Measurements from ENCODE around the gene KCMF1.

The KCMF1 gene

DNA sequence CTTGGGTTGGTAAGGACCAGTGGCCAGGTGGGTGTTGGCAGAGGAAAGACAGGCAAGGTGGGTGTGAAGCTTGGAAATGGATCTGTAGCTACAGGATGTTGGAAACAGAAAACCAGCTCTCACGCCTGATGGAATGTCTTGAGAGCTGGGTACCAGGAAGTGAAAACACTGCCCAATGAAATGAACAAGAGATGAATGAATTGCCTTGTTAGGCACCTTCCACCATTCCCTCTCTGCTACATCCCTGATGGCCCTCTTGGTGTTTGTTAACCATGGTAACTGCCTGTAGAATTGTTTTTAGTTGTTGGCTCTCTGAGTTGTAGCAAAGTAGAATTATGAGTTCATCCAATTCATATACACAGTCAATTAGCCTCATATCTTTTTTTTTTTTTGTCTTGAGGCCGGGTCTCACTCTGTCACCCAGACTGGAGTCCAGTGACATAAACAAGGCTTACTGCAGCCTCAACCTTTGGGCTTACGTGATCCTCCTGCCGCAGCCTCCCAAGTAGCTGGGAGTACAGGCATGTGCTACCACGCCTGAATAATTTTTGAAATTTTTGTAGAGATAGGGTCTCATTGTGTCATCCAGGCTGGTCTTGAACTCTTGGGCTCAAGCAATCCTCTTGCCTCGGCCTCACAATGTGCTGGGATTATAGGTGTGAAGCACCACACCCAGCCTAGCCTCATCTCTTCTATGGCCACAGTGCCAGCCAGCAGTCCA, 9.5 kb downstream of the KCMF1 start:
- DNase-seq (ENCODE audit: low read depth): no peak

DNA sequence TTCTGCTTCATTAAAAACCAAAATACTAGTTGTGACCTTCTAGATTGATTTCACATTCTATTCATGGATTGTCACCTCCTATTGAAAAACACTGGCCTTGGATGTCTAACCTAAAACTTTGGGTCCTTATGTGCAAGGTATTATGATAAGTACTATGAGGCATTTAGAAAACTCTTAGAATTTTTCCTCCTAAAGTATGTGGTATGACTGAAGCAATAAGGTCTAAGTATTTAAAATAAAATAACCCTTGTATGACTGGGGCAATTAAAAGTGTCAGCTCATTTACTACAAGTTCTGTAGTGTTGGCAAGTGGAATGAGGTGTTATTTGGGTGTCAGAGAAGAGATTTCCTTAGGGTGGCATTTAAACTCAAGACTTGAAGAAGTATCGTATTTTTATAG, 15.1 kb downstream of the KCMF1 start:
- no peak for DNase-seq (ENCODE audit: low read depth)

DNA sequence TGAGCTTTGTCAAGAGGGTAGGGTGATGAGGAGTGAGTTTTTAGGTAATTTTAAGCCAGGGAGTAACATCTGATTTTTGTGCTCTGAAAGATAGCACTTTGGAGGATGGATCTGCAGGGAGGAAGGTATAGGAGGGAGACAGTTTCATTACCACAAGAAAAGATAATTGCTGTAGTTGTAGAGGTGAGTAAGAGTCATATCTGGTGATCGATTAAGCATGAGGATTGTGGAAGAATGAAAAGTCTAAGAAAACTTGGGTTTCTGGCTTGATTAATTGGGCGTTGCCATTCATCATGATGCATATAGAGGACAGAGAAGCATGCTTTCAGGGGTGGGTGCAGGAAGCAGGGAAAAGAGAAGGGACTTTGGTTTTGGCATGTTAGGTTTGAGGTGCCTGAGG, 18.5 kb downstream of the KCMF1 start:
- DNase-seq (ENCODE audit: low read depth): no peak

DNA sequence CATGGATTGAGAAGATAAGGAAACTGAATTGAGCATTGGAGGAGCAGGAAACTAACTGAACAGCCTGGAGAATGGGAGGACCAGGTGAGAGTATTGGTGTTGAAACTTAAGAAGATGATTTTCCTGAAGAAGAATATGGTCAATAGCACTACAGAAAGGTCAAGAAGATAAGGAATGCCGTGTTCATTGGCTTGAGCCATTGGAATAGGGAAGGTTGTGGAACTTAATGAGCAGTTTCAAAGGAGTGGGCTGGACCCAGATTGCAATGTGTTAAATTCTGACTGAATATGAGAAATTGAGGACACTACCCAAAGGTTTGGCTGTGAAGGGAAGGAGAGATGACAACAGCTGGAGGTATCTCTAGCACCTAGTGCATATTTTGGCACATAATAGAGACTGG, 19.0 kb downstream of the KCMF1 start:
- DNase-seq (ENCODE audit: low read depth): no peak

DNA sequence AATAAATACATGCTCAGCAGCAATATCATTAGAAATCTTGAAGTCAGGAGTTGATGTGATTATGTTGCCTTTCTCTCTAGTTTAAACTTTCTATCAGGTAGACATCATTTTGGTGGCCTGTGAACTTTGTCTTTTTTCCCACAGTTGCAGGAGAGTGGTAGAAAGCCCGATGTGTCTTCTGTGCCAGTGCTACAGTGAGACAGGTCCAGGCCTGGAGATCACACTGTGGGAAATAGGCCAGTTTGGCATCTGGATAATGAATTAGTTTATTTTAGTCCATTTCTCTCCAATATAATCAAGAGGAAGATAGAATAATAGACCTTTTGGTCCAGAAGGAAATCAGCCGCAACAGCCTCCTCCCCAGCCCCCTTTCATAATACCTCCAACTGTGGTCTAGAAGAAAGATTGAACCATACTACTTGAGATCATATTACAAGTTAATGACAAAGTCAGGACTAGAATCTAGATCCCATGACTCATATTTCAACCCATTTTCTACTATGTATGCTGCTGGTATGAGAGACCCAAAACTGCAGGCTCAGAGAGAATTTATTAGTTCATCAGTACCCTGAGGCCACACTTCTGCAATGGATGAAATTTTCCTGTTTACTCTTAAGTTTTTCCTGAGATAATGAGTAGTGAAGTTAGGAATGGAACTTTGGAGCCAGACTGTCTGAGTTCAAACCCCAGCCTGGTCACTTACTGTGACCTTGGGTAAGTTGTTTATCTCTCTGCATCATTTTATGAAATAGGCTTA, 20.6 kb downstream of the KCMF1 start:
- DNase-seq (ENCODE audit: low read depth): no peak

DNA sequence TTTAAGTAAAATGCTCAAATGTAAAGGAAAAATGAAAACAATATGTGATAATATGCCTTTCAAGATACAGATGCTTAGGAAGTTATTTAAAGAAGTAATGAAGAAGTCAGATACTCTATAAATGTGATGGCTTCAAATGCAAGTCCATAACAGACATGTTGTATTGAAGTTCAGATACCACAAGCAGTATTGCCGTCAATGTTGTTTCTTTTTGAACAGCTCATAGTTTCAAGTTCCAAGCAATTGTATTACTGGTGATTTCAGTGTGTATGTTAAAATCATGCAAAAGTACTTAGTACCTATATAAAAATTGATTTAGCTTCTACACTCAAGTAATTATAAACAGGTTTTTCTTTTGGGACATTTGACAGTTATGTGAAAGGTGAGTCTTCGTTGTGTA, 24.9 kb downstream of the KCMF1 start:
- DNase-seq (ENCODE audit: low read depth): no peak

DNA sequence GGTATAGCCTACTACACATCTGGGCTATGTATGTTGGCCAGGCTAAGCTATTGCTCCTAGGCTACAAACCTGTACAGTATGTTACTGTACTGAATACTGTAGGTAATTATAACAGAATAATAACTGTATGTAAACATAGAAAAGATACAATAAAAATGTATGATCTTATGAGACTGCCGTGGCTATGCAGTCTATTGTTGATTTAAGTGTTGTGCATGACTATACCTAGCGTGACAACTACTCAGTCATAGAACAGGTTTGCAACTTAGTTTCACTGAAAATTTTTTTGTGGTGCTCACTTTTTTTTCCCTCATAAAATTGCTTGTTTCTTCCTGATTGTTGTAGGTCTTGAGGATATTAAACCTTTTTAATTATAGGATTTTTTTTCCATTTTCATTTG, 25.9 kb downstream of the KCMF1 start:
- no peak for DNase-seq (ENCODE audit: low read depth)

DNA sequence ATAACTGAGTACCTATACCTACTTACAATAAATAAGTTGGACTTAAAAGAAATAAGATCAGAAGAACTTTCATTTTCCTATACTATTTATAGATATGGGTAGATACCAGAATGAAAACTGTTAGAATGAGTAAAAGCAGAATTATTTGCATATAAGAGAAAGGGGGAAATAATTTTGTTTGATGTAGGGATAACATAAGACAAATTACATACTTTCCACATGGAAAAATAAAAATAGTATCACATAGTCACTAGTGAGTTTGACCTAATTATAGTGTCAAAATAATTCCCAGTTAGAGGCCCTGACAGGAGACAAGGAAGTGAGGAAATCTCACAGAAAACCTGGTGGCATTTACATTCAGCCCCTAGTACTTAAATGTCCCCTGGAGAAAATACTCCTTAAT, 28.6 kb downstream of the KCMF1 start:
- no peak for DNase-seq (ENCODE audit: low read depth)

DNA sequence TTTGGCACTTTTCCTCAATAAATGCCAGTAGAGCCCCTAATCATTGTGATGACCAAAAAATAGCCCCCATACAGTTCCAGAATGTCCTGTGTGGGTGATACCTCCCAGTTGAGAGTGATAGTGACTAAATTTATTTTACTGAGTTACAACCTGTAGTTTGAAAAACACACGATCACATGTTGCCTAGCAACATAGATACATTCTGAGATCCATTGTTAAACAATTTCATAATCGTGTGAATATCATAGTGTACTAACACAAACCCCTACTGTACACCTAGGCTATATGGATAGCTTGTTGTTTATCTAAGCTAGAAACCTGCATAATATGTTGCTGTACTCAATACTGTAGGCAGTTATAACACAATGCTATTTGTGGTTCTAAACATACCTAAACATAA, 30.6 kb downstream of the KCMF1 start:
- no peak for DNase-seq (ENCODE audit: low read depth)

DNA sequence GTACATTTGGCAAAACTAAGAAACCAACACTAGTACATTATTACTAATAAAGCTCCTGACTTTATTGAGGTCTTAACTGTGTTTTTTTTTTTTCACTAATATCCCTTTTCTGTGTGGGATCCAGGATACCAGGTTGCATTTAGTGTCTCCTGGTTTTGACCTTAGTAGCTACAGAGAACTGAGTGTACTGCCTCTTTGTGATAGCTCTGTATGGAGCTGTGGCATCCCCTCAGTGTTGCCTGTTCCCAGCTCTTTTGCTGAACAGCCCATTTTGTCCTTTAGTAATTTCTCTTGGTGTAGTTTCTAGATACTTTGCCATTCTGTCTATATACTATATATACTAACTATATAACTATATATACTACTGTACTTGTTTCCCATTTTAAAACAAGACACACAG, 31.6 kb downstream of the KCMF1 start:
- no peak for DNase-seq (ENCODE audit: low read depth)

DNA sequence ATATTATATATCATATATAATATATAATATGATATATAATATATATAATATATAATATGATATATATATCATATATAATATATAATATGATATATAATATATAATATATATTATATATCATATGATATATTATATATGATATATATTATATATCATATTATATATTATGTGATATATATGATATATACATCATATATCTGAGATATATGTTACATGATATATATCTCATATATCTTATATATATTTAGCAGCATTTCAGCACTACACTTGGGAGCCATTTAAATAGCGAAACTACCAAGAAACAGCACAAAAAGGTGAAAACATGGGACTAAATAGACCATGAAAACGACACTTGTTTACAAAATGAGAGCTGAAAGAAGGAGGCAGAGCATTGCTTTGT, 37.3 kb downstream of the KCMF1 start:
- DNase-seq (ENCODE audit: low read depth): no peak

DNA sequence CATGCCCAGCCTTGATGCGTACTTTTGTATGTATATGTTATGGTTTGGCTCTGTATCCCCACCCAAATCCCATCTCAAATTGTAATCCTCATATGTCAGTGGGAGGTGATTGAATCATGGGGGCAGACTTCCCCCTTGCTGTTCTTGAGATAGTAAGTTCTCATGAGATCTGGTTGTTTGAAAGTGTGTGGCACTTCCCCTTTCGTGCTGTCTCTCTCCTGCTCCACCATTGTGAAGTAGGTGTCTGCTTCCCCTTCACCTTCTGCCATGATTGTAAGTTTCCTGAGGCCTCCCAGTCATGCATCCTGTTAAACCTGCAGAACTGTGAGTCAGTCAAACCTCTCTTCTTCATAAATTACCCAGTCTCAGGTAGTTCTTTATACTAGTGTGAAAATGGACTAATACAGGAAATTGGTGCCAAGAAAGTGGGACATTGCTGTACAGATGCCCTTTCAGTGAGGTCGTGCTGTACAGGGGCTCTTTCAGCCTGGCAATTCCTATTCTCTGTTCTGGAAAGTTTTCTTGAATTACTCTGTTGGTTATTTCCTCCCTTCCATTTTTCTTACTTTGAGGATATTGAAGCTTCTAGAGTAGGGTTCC, 38.2 kb downstream of the KCMF1 start:
- no peak for DNase-seq (ENCODE audit: low read depth)

DNA sequence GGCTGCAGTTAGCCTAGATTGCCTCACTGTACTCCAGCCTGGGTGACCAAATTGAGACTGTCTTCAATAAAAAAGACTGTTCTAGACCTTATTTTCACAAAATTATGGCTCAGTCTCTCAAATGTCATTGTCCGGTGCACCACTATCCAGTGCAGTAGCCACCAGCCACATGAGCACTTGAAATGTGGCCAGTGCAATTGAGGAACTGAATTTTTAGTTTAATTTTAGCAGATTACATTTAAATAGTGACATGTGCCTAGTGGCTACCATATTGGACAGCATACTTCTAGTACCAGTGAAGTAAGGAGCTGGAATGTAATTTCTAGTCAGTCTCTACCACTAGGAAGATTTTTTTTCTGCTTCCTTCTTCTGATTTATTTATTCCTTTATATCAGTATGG, 39.4 kb downstream of the KCMF1 start:
- DNase-seq (ENCODE audit: low read depth): no peak

DNA sequence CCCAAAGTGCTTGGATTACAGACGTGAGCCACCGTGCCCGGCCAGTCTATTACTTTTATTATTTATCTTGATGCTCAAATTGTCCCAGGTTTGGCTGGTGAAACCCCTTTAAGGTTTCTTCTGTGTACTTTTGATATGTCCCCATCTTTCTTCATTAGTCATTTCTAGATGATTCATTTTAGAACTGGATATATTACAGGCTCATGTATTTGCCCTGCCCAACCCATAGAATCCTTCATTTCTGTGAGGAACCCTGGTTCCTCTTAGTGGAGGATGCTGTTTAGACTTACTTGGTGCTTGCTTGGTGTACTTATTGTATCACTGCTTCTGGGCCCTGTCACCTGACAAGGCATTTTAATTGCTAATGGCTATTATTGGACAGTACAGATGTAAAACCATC, 40.1 kb downstream of the KCMF1 start:
- DNase-seq (ENCODE audit: low read depth): no peak

DNA sequence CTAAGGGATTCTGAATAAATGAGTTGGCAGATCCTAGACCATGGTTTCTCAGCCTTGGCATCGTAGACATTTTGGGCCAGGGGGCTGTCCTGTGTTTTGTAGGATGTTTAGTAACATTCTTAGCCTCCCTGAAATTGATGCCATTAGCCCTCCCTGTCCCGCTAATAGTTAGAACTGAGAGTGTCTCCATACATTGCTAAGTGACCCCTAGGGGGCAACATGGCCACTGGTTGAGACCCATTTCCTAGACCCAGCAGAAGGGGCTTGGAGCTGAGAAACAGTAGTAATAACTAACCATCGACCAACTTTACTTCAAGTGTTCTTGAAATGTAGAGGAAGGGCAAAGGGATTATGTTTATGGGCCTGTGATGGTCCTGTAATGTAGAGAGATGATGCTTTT, 40.8 kb downstream of the KCMF1 start:
- no peak for DNase-seq (ENCODE audit: low read depth)

DNA sequence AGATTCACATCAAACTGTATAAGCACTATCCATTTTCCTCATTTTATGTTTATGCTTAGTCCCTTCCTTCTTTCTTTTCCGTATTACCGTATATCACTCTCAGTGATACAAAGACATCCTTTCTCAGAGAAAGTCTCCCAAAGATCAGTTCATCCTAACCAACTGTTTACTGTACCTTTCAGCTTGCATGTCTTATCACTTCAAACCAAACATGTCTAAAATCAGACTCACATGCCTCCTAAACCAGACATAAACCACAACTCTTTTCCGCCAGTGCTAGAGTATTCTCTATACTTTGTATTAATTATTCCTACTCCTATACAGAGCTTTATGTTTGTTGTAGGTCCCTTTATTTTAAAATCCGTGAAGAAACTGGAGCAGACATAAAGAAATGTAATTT, 41.5 kb downstream of the KCMF1 start:
- DNase-seq (ENCODE audit: low read depth): no peak

DNA sequence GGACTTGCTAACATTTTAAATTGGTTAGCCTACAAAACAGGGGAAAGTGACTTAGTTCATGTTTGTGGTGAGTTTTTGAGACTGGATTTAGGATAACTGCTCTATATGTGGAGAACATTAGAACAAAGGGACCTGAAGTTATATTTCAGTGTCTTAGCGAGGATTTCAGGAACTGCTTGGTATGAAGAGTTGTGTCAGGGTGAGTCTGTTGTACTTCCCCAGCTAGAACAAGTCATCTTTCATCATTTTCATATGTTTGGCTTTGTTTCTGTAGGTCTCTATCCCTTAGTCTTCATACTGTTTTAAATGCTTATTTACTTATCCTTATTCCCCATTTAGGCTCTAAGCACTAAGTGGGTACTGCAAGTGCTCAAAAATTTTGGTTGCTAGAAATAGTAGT, 41.9 kb downstream of the KCMF1 start:
- DNase-seq (ENCODE audit: low read depth): no peak

DNA sequence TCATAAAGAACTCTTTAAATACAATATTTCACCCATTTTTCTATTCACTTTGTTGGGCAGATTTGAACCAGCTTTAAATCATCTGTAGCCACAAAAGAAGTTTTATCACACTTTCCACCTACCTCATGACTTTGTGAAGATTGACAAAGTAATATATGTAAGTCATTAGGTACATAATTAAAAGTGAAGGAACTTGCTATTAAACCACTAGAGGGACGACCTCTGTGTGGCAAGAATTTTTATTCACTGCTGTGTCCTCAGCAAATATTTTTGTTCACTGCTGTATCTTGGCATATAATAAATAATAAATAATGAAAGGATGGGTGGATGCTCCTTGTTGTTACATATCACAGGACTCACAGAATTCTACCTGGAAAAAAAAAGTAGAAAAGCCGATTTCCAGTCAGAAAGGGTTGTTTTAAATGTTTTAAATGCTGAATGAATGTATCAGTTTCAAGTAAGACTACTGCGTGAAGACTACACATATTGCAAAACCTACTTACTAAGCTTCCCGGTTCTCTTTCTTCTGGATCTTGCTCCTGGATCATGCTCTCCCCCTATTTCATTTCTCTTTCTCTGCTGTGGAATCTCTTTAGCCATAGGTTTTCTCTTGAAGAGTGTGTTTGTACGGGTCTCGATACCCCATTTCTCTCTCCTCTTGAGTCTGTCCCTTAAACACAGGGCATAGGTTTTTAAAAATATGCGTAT, 44.8 kb downstream of the KCMF1 start:
- DNase-seq (ENCODE audit: low read depth): no peak

DNA sequence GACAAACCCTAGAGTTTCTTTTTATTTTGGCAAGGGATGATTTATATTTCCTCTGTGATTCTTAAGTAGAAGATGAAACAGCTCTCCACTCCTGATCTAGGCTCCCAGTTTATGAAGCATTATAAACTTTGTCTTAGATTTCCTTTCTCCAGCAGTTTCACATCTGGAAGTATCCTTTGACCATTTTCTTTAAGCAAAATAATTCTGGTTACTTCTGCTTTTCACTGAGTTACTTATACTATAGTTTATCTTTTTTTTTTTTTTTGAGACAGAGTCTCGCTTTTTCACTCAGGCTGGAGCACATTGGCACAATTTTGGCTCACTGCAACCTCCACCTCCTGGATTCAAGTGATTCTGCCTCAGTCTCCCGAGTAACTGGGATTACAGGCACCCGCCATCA, 45.5 kb downstream of the KCMF1 start:
- DNase-seq (ENCODE audit: low read depth): no peak

DNA sequence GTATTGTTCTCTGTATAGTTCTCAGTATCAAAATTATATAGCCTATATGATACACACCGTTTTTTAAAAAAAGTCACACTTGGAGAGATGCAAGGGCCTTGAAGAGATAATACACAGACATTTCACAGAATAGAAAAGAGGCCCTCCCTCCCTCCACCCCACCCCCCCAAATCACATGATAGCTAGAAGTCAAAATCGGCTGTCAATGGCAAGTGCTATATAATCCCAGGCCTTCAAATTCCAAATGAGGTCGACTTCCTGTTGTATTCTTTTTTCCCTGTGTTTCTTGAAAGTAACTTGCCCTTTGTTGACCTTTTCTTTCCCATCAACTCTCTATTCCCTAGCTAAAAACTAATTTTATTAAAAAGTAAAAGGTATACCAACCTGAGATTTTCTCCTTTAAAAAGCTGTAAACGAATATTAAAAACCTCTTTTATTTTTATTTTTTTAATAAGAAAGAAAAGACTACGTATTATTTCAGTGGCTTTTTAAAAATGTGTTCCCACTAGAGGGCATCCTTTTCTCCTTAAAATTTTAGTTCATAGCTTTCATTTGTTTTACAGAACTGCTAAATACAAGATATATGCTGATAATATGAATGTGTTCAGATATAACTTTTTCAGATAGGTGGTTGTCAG, 46.6 kb downstream of the KCMF1 start:
- DNase-seq (ENCODE audit: low read depth): no peak

DNA sequence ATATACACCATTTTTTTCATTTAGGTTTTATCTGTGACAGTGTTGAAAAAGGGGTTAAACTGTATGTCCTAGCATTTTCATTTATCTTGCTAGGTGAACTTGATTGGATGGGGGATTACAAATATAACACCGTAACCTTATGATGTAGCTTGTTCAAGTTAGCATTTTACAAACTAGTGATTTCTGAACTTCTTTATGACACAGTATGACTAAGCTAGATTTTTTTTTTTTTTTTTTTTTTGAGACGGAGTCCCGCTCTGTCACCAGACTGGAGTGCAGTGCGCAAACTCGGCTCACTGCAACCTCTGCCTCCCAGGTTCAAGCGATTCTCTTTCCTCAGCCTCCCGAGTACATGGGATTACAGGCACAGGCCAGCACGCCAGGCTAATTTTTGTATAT, 47.1 kb downstream of the KCMF1 start:
- no peak for DNase-seq (ENCODE audit: low read depth)

DNA sequence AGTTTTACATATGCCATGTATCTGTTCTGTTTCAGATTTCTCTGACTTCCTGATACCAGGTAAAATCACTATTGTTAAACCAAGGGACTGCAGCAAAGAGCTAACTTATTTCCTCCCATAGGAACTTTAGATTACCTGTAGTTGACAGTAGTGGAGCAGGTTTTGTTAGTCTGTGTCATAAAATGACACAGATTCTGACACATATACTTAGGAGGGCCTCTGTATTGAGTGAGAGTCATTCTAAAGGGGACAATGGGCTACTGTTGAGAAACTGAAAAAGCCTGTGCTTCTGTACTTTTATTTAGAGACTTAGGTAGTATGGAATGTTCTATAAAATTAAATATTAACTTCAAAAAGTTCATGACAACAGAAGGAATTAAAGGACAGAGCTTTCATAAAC, 48.2 kb downstream of the KCMF1 start:
- no peak for DNase-seq (ENCODE audit: low read depth)
